ENCODE data around the gene CAMK1D. TPM values are rescaled to one million over a fixed set of nuclear protein-coding genes. Genes with fewer than 3 reads are reported as not detected.

CAMK1D gene
- total RNA-seq, 1 experiment from 2014 or later = 6.3 TPM

DNA sequence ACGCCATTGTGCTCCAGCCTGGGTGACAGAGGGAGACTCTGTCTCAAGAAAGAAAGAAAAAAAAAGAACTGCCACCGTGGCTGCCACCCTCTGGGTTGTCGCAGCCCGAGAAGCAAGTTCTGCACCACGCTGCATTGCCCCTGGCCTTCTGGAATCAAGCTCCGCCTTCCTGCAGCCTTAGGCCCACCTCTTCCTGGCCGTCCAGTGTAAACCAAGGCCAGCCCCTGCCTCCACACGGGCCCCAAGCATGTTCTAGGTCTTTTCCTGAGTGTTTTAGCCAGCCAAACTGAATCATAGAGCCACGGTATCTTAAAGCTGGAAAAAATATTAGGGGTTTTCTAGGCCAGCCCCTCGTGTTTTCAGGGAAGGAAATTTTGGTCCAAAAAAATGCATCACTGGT is 463.2 kb downstream of the CAMK1D start:
- H2BK120ac ChIP-seq (ENCODE audit: low read depth, low read length, poor library complexity, severe bottlenecking) = no peak overlapping the region
- no peak overlapping the region for H2BK5ac ChIP-seq (ENCODE audit: insufficient read length, low read length)
- H3K9ac ChIP-seq (ENCODE audit: extremely low read depth, insufficient read length, low read length) = no peak overlapping the region
- H3K14ac ChIP-seq (ENCODE audit: insufficient read depth, low read length) = no peak overlapping the region
- H3K4me2 ChIP-seq (ENCODE audit: insufficient read depth, insufficient read length, low read length) = no peak overlapping the region
- H2BK12ac ChIP-seq (ENCODE audit: insufficient read length, low read depth, low read length) = no peak overlapping the region
- H3K56ac ChIP-seq (ENCODE audit: insufficient read length, low read depth, low read length) = no peak overlapping the region
- Mint-ChIP-seq H3K27ac (no peak overlapping the region), H3K36me3 (ENCODE audit: insufficient read depth in 1 of 3, low read depth in 3 of 3) (peaks cover 0 to 4% (median 0%) of the 10 kb centered on the region in 3 experiments; a peak in 3 of 7 replicates), H3K4me3 (no peak overlapping the region), H3K9me3 (peaks cover 0 to 2% of the 10 kb centered on the region in 2 experiments; a peak in 2 of 5 replicates), H3K27me3 (ENCODE audit: low read depth) (no peaks in the 10 kb centered on the region; the same call in 1 of the 2 replicates), H3K4me1 (peaks cover 2% of the 10 kb centered on the region in 2 experiments; a peak in 1 of 4 replicates)
- H2AFZ ChIP-seq (ENCODE audit: low read length) = no peak overlapping the region
- H4K5ac ChIP-seq (ENCODE audit: insufficient read length, low read depth, low read length) = no peak overlapping the region
- H3K18ac ChIP-seq (ENCODE audit: insufficient read length, low read depth, low read length) = no peak overlapping the region
- no peak overlapping the region for H2BK20ac ChIP-seq (ENCODE audit: low read depth, low read length, poor library complexity, severe bottlenecking)
- H3K79me1 ChIP-seq (ENCODE audit: insufficient read depth, low read depth, low read length, poor library complexity, severe bottlenecking) = no peaks in the 10 kb centered on the region
- H3K27me3 ChIP-seq (ENCODE audit: insufficient read depth, low read length) = no peaks in the 10 kb centered on the region
- TF ChIP-seq, protein P1, sequence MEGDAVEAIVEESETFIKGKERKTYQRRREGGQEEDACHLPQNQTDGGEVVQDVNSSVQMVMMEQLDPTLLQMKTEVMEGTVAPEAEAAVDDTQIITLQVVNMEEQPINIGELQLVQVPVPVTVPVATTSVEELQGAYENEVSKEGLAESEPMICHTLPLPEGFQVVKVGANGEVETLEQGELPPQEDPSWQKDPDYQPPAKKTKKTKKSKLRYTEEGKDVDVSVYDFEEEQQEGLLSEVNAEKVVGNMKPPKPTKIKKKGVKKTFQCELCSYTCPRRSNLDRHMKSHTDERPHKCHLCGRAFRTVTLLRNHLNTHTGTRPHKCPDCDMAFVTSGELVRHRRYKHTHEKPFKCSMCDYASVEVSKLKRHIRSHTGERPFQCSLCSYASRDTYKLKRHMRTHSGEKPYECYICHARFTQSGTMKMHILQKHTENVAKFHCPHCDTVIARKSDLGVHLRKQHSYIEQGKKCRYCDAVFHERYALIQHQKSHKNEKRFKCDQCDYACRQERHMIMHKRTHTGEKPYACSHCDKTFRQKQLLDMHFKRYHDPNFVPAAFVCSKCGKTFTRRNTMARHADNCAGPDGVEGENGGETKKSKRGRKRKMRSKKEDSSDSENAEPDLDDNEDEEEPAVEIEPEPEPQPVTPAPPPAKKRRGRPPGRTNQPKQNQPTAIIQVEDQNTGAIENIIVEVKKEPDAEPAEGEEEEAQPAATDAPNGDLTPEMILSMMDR (conservative IDR thresholded peaks at IDR 0.05) = no peak
- H3K9me3 ChIP-seq (ENCODE audit: control insufficient read depth, low read depth, low read length) = no peaks in the 10 kb centered on the region
- no peaks in the 10 kb centered on the region for H3K79me2 ChIP-seq (ENCODE audit: insufficient read depth, low read length)
- no peak overlapping the region for H3K4ac ChIP-seq (ENCODE audit: low read depth, low read length)
- no peak overlapping the region for H2BK15ac ChIP-seq (ENCODE audit: low read depth, low read length)
- H2AK5ac ChIP-seq (ENCODE audit: insufficient read length, low read length) = no peak overlapping the region
- no CpG with 5 or more reads among the region's 10 CpGs for WGBS (ENCODE audit: extremely low coverage, insufficient read length, low lambda C conversion rate)
- H4K91ac ChIP-seq (ENCODE audit: insufficient read length, low read depth, low read length) = no peak overlapping the region
- H3K23ac ChIP-seq (ENCODE audit: insufficient read length, low read depth, low read length) = no peak overlapping the region
- no peak overlapping the region for H4K8ac ChIP-seq (replicated peaks; ENCODE audit: insufficient read length, low read depth, low read length)
- no peaks in the 10 kb centered on the region for H3K23me2 ChIP-seq (ENCODE audit: insufficient read length, low read depth, low read length, poor library complexity, severe bottlenecking)
- DNase-seq = no peak
- H3T11ph ChIP-seq (ENCODE audit: low read length) = no peak overlapping the region
- no peaks in the 10 kb centered on the region for H3K4me1 ChIP-seq (ENCODE audit: insufficient read depth, low read length)
- no peaks in the 10 kb centered on the region for H4K20me1 ChIP-seq (ENCODE audit: control insufficient read depth, insufficient read depth, insufficient read length)
- H3K27ac ChIP-seq (ENCODE audit: insufficient read length, low read depth, low read length) = no peak overlapping the region

Data from H9 (cell line).